Mammary epithelial cell (primary cell): ENCODE results near the gene NCOA1.

Source experiments
- CTCF ChIP-seq, 2 donors: IDR thresholded peaks in 1 of 2; conservative IDR thresholded peaks in 1 of 2; 2 replicates each; pipeline ENCODE4 v1.5.1; 2011 to 2012; ENCODE audit warnings: inconsistent platforms in 2 of 2, low read length in 2 of 2, mild to moderate bottlenecking in 2 of 2, control low read depth in 1 of 2, low read depth in 1 of 2; ENCODE audit not compliant: insufficient read depth in 1 of 2; ENCODE audit errors: extremely low read depth in 1 of 2
- EZH2 ChIP-seq: IDR thresholded peaks from 2 replicates; pipeline ENCODE4 v1.6.1; 2012; ENCODE audit warnings: low read length, inconsistent platforms, borderline replicate concordance

GRCh38 chr2:24721470-24721869, 230.4 kb downstream of the NCOA1 start:
- TF ChIP-seq CTCF (conservative IDR thresholded peaks at IDR 0.05 in 1 of 2, IDR thresholded peaks at IDR 0.05 in 1 of 2; ENCODE audit: extremely low read depth in 1 of 2, insufficient read depth in 1 of 2, low read depth in 1 of 2, low read length in 2 of 2) (no peak), EZH2 (no peak)
